PFSK-1 (cell line): ENCODE measurements around the gene MORN1.

Experiments
- SIN3A ChIP-seq: IDR thresholded peaks from 2 replicates; pipeline ENCODE4 v1.6.1; 2012; ENCODE audit warnings: mild to moderate bottlenecking, low read length, moderate library complexity, borderline replicate concordance; ENCODE audit not compliant: insufficient read depth
- TAF1 ChIP-seq: IDR thresholded peaks from 2 replicates; pipeline ENCODE4 v1.6.1; 2012; ENCODE audit warnings: low read length, control low read depth, borderline replicate concordance; ENCODE audit not compliant: insufficient read depth

GRCh38 chr1:2294033-2294724 lies 97.2 kb downstream of the MORN1 start:
- no peak for TF ChIP-seq TAF1
- no peak for TF ChIP-seq SIN3A
